H1 (cell line): ENCODE measurements around the gene LAMP1. TPM values are rescaled to one million over a fixed set of nuclear protein-coding genes. Genes with fewer than 3 reads are reported as not detected.

ENCODE experiments used
- CTCF ChIA-PET: fragments of 300-600 bp; sonication (Branson Sonifier 250); formaldehyde crosslinking; loops from one replicate; lab custom pipeline; 2021; ENCODE audit not compliant: partially characterized antibody; lab: Charles Lee
- POLR2A ChIA-PET: fragments of 300-600 bp; sonication (Branson Sonifier 250); formaldehyde crosslinking; loops from one replicate; lab custom pipeline; 2021; ENCODE audit warnings: inconsistent platforms; ENCODE audit not compliant: partially characterized antibody; lab: Charles Lee
- DNase-seq, 2 experiments: peaks; one replicate each; pipeline versions ENCODE4 v3.0.0 to v3.0.0-alpha.2; 2010 to 2022; ENCODE audit warnings: low spot score in 2 of 2, low read depth in 1 of 2, mixed read lengths in 1 of 2
- FAIRE-seq: peaks from 2 replicates; lab custom pipeline; 2011; peaks lifted over from hg19 to GRCh38; lab: Jason Lieb, UNC
- H2AFZ ChIP-seq: 2 replicates; pipeline ENCODE4 v1.8.1; 2012; ENCODE audit warnings: low read length, inconsistent platforms
- H2AK5ac ChIP-seq: 2 replicates; pipeline ENCODE4 v1.6.1; 2013; ENCODE audit warnings: low read depth, low read length
- H2BK120ac ChIP-seq: replicated peaks from 2 replicates; pipeline ENCODE3; 2013; ENCODE audit warnings: low read depth, low read length, inconsistent platforms
- H2BK12ac ChIP-seq: 2 replicates; pipeline ENCODE4 v1.6.1; 2013; ENCODE audit warnings: low read depth, low read length
- H2BK15ac ChIP-seq: 2 replicates; pipeline ENCODE4 v1.6.1; 2013; ENCODE audit warnings: low read length
- H2BK20ac ChIP-seq: 2 replicates; pipeline ENCODE4 v1.6.1; 2013; ENCODE audit warnings: low read length
- H2BK5ac ChIP-seq: 2 replicates; pipeline ENCODE4 v1.6.1; 2013; ENCODE audit warnings: low read depth, low read length
- H3K14ac ChIP-seq: 2 replicates; pipeline ENCODE4 v1.6.1; 2013; ENCODE audit warnings: inconsistent platforms; ENCODE audit not compliant: insufficient read length
- H3K18ac ChIP-seq: 2 replicates; pipeline ENCODE4 v1.6.1; 2013; ENCODE audit warnings: low read length; ENCODE audit errors: extremely low read depth
- H3K23ac ChIP-seq: 2 replicates; pipeline ENCODE4 v1.6.1; 2013; ENCODE audit warnings: inconsistent platforms; ENCODE audit not compliant: insufficient read length
- H3K23me2 ChIP-seq: 2 replicates; pipeline ENCODE4 v1.6.1; 2013; ENCODE audit warnings: low read depth, low read length
- H3K27ac ChIP-seq: 2 replicates; pipeline ENCODE4 v1.6.1; 2011; ENCODE audit warnings: low read depth, low read length, inconsistent platforms
- H3K27me3 ChIP-seq, 4 experiments: replicated peaks in 1 of 4; 1 replicate in 1 of 4; 2 replicates in 3 of 4; pipeline versions ENCODE4 v1.6.1 to v1.8.1; 2011 to 2013; ENCODE audit warnings: low read length in 3 of 4, mild to moderate bottlenecking in 3 of 4, inconsistent platforms in 2 of 4, mixed read lengths in 2 of 4, moderate library complexity in 1 of 4; ENCODE audit not compliant: control insufficient read depth in 3 of 4, insufficient read depth in 3 of 4; ENCODE audit errors: extremely low read depth in 1 of 4
- H3K36me3 ChIP-seq, 4 experiments: 2 replicates each; pipeline versions ENCODE4 v1.6.1 to v1.8.1; 2011 to 2013; ENCODE audit warnings: mild to moderate bottlenecking in 4 of 4, low read length in 3 of 4, moderate library complexity in 2 of 4, control low read depth in 1 of 4, inconsistent platforms in 1 of 4; ENCODE audit not compliant: insufficient read depth in 4 of 4, control insufficient read depth in 2 of 4
- H3K4ac ChIP-seq: replicated peaks from 2 replicates; pipeline ENCODE3; 2013; ENCODE audit warnings: low read length, low read depth, mixed read lengths, inconsistent platforms; ENCODE audit not compliant: insufficient read length
- H3K4me1 ChIP-seq, 4 experiments: replicated peaks in 1 of 4; 1 replicate in 1 of 4; 2 replicates in 3 of 4; pipeline versions ENCODE4 v1.6.1 to v1.8.1; 2011 to 2013; ENCODE audit warnings: low read length in 3 of 4, inconsistent platforms in 2 of 4, mixed read lengths in 1 of 4; ENCODE audit not compliant: insufficient read depth in 4 of 4, control insufficient read depth in 3 of 4
- H3K4me2 ChIP-seq, 2 experiments: 2 replicates each; pipeline versions ENCODE4 v1.6.1 to v1.8.1; 2011 to 2013; ENCODE audit warnings: low read depth in 2 of 2, low read length in 2 of 2, control low read depth in 1 of 2, inconsistent platforms in 1 of 2, mild to moderate bottlenecking in 1 of 2; ENCODE audit not compliant: insufficient read depth in 1 of 2
- H3K4me3 ChIP-seq, 4 experiments: fragments of 200-600, 300-600 bp in 1 of 4; sonication (generic), shearing (Covaris generic), sonication (Bioruptor Twin) in 1 of 4; 2 replicates each; pipeline versions ENCODE4 v1.5.1 to v1.8.1; 2011 to 2016; ENCODE audit warnings: low read length in 4 of 4, low read depth in 3 of 4, control low read depth in 2 of 4, inconsistent platforms in 2 of 4, mild to moderate bottlenecking in 2 of 4, mixed read lengths in 1 of 4, moderate library complexity in 1 of 4; ENCODE audit not compliant: insufficient read depth in 2 of 4; ENCODE audit errors: extremely low read depth in 1 of 4
- H3K56ac ChIP-seq: replicated peaks from 2 replicates; pipeline ENCODE3; 2013; ENCODE audit warnings: low read depth, mild to moderate bottlenecking, mixed read lengths, low read length, inconsistent platforms; ENCODE audit not compliant: insufficient read length
- H3K79me1 ChIP-seq: 2 replicates; pipeline ENCODE4 v1.6.1; 2013; ENCODE audit warnings: low read depth, low read length, control low read depth
- H3K79me2 ChIP-seq, 2 experiments: 2 replicates each; pipeline versions ENCODE4 v1.6.1 to v1.8.1; 2012 to 2013; ENCODE audit warnings: low read length in 2 of 2, mild to moderate bottlenecking in 2 of 2, inconsistent platforms in 1 of 2; ENCODE audit not compliant: insufficient read depth in 2 of 2, control insufficient read depth in 1 of 2
- H3K9ac ChIP-seq, 4 experiments: replicated peaks in 1 of 4; 1 replicate in 1 of 4; 2 replicates in 3 of 4; pipeline versions ENCODE4 v1.6.1 to v1.8.1; 2011 to 2013; ENCODE audit warnings: low read depth in 3 of 4, low read length in 3 of 4, control low read depth in 2 of 4, mild to moderate bottlenecking in 2 of 4, moderate library complexity in 2 of 4, inconsistent platforms in 1 of 4; ENCODE audit errors: extremely low read depth in 1 of 4
- H3K9me3 ChIP-seq, 2 experiments: 2 replicates each; pipeline versions ENCODE4 v1.6.1 to v1.8.1; 2012 to 2013; ENCODE audit warnings: mild to moderate bottlenecking in 2 of 2, moderate library complexity in 2 of 2, control low read depth in 1 of 2, inconsistent platforms in 1 of 2, low read depth in 1 of 2, low read length in 1 of 2, mixed read lengths in 1 of 2; ENCODE audit not compliant: insufficient read depth in 2 of 2
- H4K20me1 ChIP-seq, 2 experiments: replicated peaks in 1 of 2; 2 replicates each; pipeline versions ENCODE3 to v1.8.1; 2011 to 2013; ENCODE audit warnings: inconsistent platforms in 2 of 2, low read length in 2 of 2, mild to moderate bottlenecking in 1 of 2; ENCODE audit not compliant: insufficient read depth in 2 of 2, control insufficient read depth in 1 of 2
- H4K5ac ChIP-seq: 2 replicates; pipeline ENCODE4 v1.6.1; 2013; ENCODE audit warnings: low read length, low read depth, mixed read lengths, inconsistent platforms; ENCODE audit not compliant: insufficient read length
- H4K8ac ChIP-seq: 2 replicates; pipeline ENCODE4 v1.8.0; 2013; ENCODE audit warnings: mild to moderate bottlenecking, moderate library complexity, low read length, inconsistent platforms; ENCODE audit not compliant: insufficient read depth; ENCODE audit errors: extremely low read depth
- H4K91ac ChIP-seq: replicated peaks from 2 replicates; pipeline ENCODE3; 2013; ENCODE audit warnings: low read length, mixed read lengths, inconsistent platforms; ENCODE audit not compliant: insufficient read length
- BCL11A ChIP-seq, 2 experiments: IDR thresholded peaks; one replicate each; pipeline ENCODE4 v1.6.1; 2011; ENCODE audit warnings: low read depth in 2 of 2, low read length in 2 of 2, mild to moderate bottlenecking in 2 of 2
- CTCF ChIP-seq, 3 experiments: IDR thresholded peaks; 1 replicate in 2 of 3; 2 replicates in 1 of 3; pipeline versions ENCODE4 v1.5.1 to v1.6.1; 2011; ENCODE audit warnings: low read length in 3 of 3, mild to moderate bottlenecking in 3 of 3, inconsistent platforms in 2 of 3, low read depth in 1 of 3, moderate library complexity in 1 of 3; ENCODE audit not compliant: insufficient read depth in 1 of 3; ENCODE audit errors: control extremely low read depth in 1 of 3
- FOSL1 ChIP-seq: IDR thresholded peaks from 2 replicates; pipeline ENCODE4 v1.6.1; 2011; ENCODE audit warnings: mild to moderate bottlenecking, low read depth, low read length, moderate library complexity; ENCODE audit not compliant: insufficient read depth
- RAD21 ChIP-seq, 2 experiments: IDR thresholded peaks in 1 of 2; conservative IDR thresholded peaks in 1 of 2; 2 replicates each; pipeline ENCODE4 v1.6.1; 2011; ENCODE audit warnings: low read depth in 2 of 2, low read length in 2 of 2, improper control_type of control experiment in 1 of 2, inconsistent platforms in 1 of 2, mild to moderate bottlenecking in 1 of 2, moderate library complexity in 1 of 2
- SP2 ChIP-seq: IDR thresholded peaks from 2 replicates; pipeline ENCODE4 v1.6.1; 2012; ENCODE audit warnings: mild to moderate bottlenecking, low read length, inconsistent platforms
- SP4 ChIP-seq: IDR thresholded peaks from 2 replicates; pipeline ENCODE4 v1.6.1; 2012; ENCODE audit warnings: low read length, inconsistent platforms
- TAF1 ChIP-seq: IDR thresholded peaks from 2 replicates; pipeline ENCODE4 v1.6.1; 2011; ENCODE audit warnings: mild to moderate bottlenecking, low read depth, low read length
- ZNF274 ChIP-seq: IDR thresholded peaks from 2 replicates; pipeline ENCODE4 v1.7.0; 2012; ENCODE audit warnings: low read length, borderline replicate concordance; ENCODE audit errors: extremely low read depth
- WGBS, 2 experiments: shearing (Covaris generic) in 1 of 2; methylation state at CpG; one replicate each; pipeline versions ENCODE4 v1.1.6 to v1.1.7; 2013 to 2015; ENCODE audit warnings: low lambda C conversion rate in 2 of 2, mixed read lengths in 2 of 2, inconsistent platforms in 1 of 2, low coverage in 1 of 2, missing lambda C conversion rate in 1 of 2; ENCODE audit not compliant: insufficient replicate concordance in 2 of 2, insufficient coverage in 1 of 2, insufficient read length in 1 of 2; ENCODE audit errors: extremely low coverage in 1 of 2, missing lambda C conversion rate in 1 of 2; 5-methylcytosine and 5-hydroxymethylcytosine counted together
- polyA plus RNA-seq, 7 experiments: library from polyadenylated mRNA; depleted of rRNA in 3 of 7; stranded (reverse) in 5 of 7; unstranded in 2 of 7; fragments of >200 nt in 5 of 7; fragments of 200-250 nt in 2 of 7; gene quantifications; 1 replicate in 5 of 7; 2 replicates in 1 of 7; 4 replicates in 1 of 7; pipeline versions ENCODE4 v1.2.1 to v1.2.3, GENCODE V29; 2011 to 2013; ENCODE audit warnings: missing spikeins in 2 of 7, mixed read lengths in 2 of 7
- total RNA-seq: library from RNA; stranded (reverse); fragmentation: NEBNext Ultra II Directional; extraction: Animal tissue kit (Norgen Biotek cat#: 25700); gene quantifications from 2 replicates; pipeline ENCODE4 v1.2.1, GENCODE V29; 2021

The LAMP1 gene
- total and polyA plus RNA-seq, 2 of the 8 experiments (the other 6 are each of a cell fraction or from before 2014, with no cell fraction given) = 97.6 to 140 TPM

- H2BK120ac ChIP-seq = no peak overlapping the region
- CTCF ChIA-PET = interaction anchor here (0.8 to 1.6 kb wide), 4 partner anchors 19 to 108 kb away, joined by 3 read pairs; no protein-coding TSS in a partner anchor
- no peak overlapping the region for H3K4me3 ChIP-seq
- H2BK20ac ChIP-seq = no peak overlapping the region
- H3K18ac ChIP-seq = no peak overlapping the region
- no peak overlapping the region for H3K27ac ChIP-seq
- peaks cover 12 to 43% (median 29%) of the 10 kb centered on the region in 4 experiments for H3K36me3 ChIP-seq
- no peak overlapping the region for H4K5ac ChIP-seq
- 90% methylated on average over 34 of the region's 34 CpGs; no CpG with 5 or more reads in 1 of the 2 experiments for WGBS, 2 experiments
- no peak overlapping the region for H3K23ac ChIP-seq
- H3K4me2 ChIP-seq = no peak overlapping the region
- no peaks in the 10 kb centered on the region for H3K27me3 ChIP-seq
- H3K9ac ChIP-seq = no peak overlapping the region
- H4K20me1 ChIP-seq = peaks cover 0 to 4% of the 10 kb centered on the region in 2 experiments
- H2AK5ac ChIP-seq = no peak overlapping the region
- H2BK5ac ChIP-seq = no peak overlapping the region
- H4K8ac ChIP-seq = no peak overlapping the region
- no peak for FAIRE-seq
- no peaks in the 10 kb centered on the region for H3K23me2 ChIP-seq
- no peak overlapping the region for H3K56ac ChIP-seq
- H3K79me2 ChIP-seq = no peaks in the 10 kb centered on the region; a peak in 1 of 4 replicates
- H2BK12ac ChIP-seq = no peak overlapping the region
- H3K4me1 ChIP-seq = 0 out of 7 replicates have a peak, but pooled peaks cover 0 to under 1% (median 0%) of the 10 kb centered on the region in 4 experiments
- TF ChIP-seq TAF1 (no peak), SP2 (no peak), BCL11A (IDR thresholded peaks at IDR 0.05; ENCODE audit: low read depth in 2 of 2, low read length in 2 of 2) (no peak), RAD21 (IDR thresholded peaks at IDR 0.05 in 1 of 2, conservative IDR thresholded peaks at IDR 0.05 in 1 of 2; ENCODE audit: low read depth in 2 of 2, low read length in 2 of 2) (no peak), CTCF (IDR thresholded peaks at IDR 0.05; ENCODE audit: control extremely low read depth in 1 of 3, insufficient read depth in 1 of 3, low read depth in 1 of 3, low read length in 3 of 3) (no peak), ZNF274 (no peak), SP4 (no peak), FOSL1 (no peak)
- no peak for DNase-seq
- 0 out of 2 replicates have a peak, but pooled peaks cover 3% of the 10 kb centered on the region for H3K79me1 ChIP-seq
- peaks cover 0 to 9% of the 10 kb centered on the region in 2 experiments; a peak in 2 of 4 replicates for H3K9me3 ChIP-seq
- H2BK15ac ChIP-seq = no peak overlapping the region
- H3K4ac ChIP-seq = no peak overlapping the region
- no peak overlapping the region for H4K91ac ChIP-seq
- H3K14ac ChIP-seq = no peak overlapping the region
- no peak overlapping the region for H2AFZ ChIP-seq
- POLR2A ChIA-PET = interaction anchor here (0.8 to 2.3 kb wide), 13 partner anchors 10 to 105 kb away, joined by 3 to 22 read pairs (median 5); no protein-coding TSS in a partner anchor
Observed at GRCh38 chr13:113342820-113343691, 46.0 kb downstream of the LAMP1 start.
